IMR-90 (cell line): ENCODE data around the gene ITSN2. TPM values are rescaled to one million over a fixed set of nuclear protein-coding genes. Genes with fewer than 3 reads are reported as not detected.

Experiments
- ATAC-seq: fragments of 200-7000 bp; cut with Tn5 transposase; 2 replicates; pipeline ENCODE4 v1.9.1; 2020; ENCODE audit warnings: low read depth, mild to moderate bottlenecking, moderate library complexity
- BruUV-seq: library from RNA; stranded (reverse); fragments of 400-500 nt; replicated peaks from 2 replicates; lab custom pipeline; 2021; lab: Mats Ljungman, UMichigan
- CTCF ChIA-PET: fragments of 300-600 bp; formaldehyde crosslinking; extraction: SDS; loops from one replicate; lab custom pipeline; 2021; ENCODE audit warnings: antibody characterized with exemption; lab: Yijun Ruan, JAX
- POLR2A ChIA-PET: fragments of 300-600 bp; sonication (Branson Sonifier 250); formaldehyde crosslinking; loops from one replicate; lab custom pipeline; 2022; ENCODE audit warnings: antibody characterized with exemption; ENCODE audit not compliant: unreplicated experiment; lab: Charles Lee
- DNase-seq: peaks from one replicate; pipeline ENCODE4 v3.0.0; 2013
- H2AFZ ChIP-seq: replicated peaks from 2 replicates; pipeline ENCODE3; 2013; ENCODE audit warnings: low read length, mild to moderate bottlenecking; ENCODE audit not compliant: poor library complexity
- H2AK5ac ChIP-seq: 2 replicates; pipeline ENCODE4 v1.6.1; 2013; ENCODE audit warnings: low read depth, low read length, inconsistent platforms
- H2AK9ac ChIP-seq: replicated peaks from 2 replicates; pipeline ENCODE3; 2013; ENCODE audit warnings: mild to moderate bottlenecking, low read depth, low read length, moderate library complexity; ENCODE audit not compliant: poor library complexity
- H2BK120ac ChIP-seq: 2 replicates; pipeline ENCODE4 v1.6.1; 2013; ENCODE audit warnings: low read depth, low read length, inconsistent platforms
- H2BK15ac ChIP-seq: 3 replicates; pipeline ENCODE4 v1.6.1; 2013; ENCODE audit warnings: low read depth, low read length, inconsistent platforms
- H2BK20ac ChIP-seq: 2 replicates; pipeline ENCODE4 v1.6.1; 2013; ENCODE audit warnings: low read depth, mild to moderate bottlenecking, inconsistent platforms, low read length, moderate library complexity
- H2BK5ac ChIP-seq: 2 replicates; pipeline ENCODE4 v1.6.1; 2013; ENCODE audit warnings: mild to moderate bottlenecking, low read depth, low read length, inconsistent platforms; ENCODE audit not compliant: poor library complexity, severe bottlenecking
- H3K14ac ChIP-seq: replicated peaks from 2 replicates; pipeline ENCODE4 v1.6.1; 2013; ENCODE audit warnings: low read depth, low read length, inconsistent platforms
- H3K18ac ChIP-seq: 2 replicates; pipeline ENCODE4 v1.6.1; 2013; ENCODE audit warnings: low read depth, low read length, control low read depth
- H3K23ac ChIP-seq: 2 replicates; pipeline ENCODE4 v1.6.1; 2013; ENCODE audit warnings: low read depth, low read length, inconsistent platforms
- H3K27ac ChIP-seq: 2 replicates; pipeline ENCODE4 v1.5.1; 2013; ENCODE audit warnings: mild to moderate bottlenecking, control low read depth, low read length; ENCODE audit not compliant: insufficient read depth
- H3K27me3 ChIP-seq: 2 replicates; pipeline ENCODE4 v1.6.1; 2013; ENCODE audit warnings: low read length; ENCODE audit not compliant: control insufficient read depth, insufficient read depth
- H3K36me3 ChIP-seq: 2 replicates; pipeline ENCODE4 v1.6.1; 2013; ENCODE audit warnings: low read length, mixed read lengths; ENCODE audit not compliant: control insufficient read depth, insufficient read depth
- H3K4ac ChIP-seq: 2 replicates; pipeline ENCODE4 v1.6.1; 2013; ENCODE audit warnings: low read depth, low read length, inconsistent platforms
- H3K4me1 ChIP-seq: 2 replicates; pipeline ENCODE4 v1.6.1; 2013; ENCODE audit warnings: low read length, mixed read lengths; ENCODE audit not compliant: control insufficient read depth, insufficient read depth
- H3K4me2 ChIP-seq: 2 replicates; pipeline ENCODE4 v1.6.1; 2013; ENCODE audit warnings: low read depth, mild to moderate bottlenecking, control low read depth, low read length, moderate library complexity
- H3K4me3 ChIP-seq: 2 replicates; pipeline ENCODE4 v1.5.1; 2013; ENCODE audit warnings: low read depth, mild to moderate bottlenecking, control low read depth, low read length, moderate library complexity; ENCODE audit not compliant: insufficient read depth
- H3K56ac ChIP-seq: 2 replicates; pipeline ENCODE4 v1.6.1; 2013; ENCODE audit warnings: low read length, inconsistent platforms; ENCODE audit not compliant: insufficient read depth; ENCODE audit errors: extremely low read depth
- H3K79me1 ChIP-seq, 2 experiments: 2 replicates each; pipeline ENCODE4 v1.6.1; 2013; ENCODE audit warnings: low read length in 2 of 2, inconsistent platforms in 1 of 2, low read depth in 1 of 2
- H3K9ac ChIP-seq: 2 replicates; pipeline ENCODE4 v1.6.1; 2013; ENCODE audit warnings: low read depth, low read length, control low read depth
- H3K9me1 ChIP-seq: 2 replicates; pipeline ENCODE4 v1.6.1; 2013; ENCODE audit warnings: low read length, inconsistent platforms; ENCODE audit not compliant: insufficient read depth
- H3K9me3 ChIP-seq: 2 replicates; pipeline ENCODE4 v1.6.1; 2013; ENCODE audit warnings: low read length; ENCODE audit not compliant: control insufficient read depth, insufficient read depth
- H4K20me1 ChIP-seq: 2 replicates; pipeline ENCODE4 v1.6.1; 2013; ENCODE audit warnings: low read length, inconsistent platforms; ENCODE audit not compliant: insufficient read depth
- H4K5ac ChIP-seq: 2 replicates; pipeline ENCODE4 v1.6.1; 2013; ENCODE audit warnings: mild to moderate bottlenecking, low read depth, low read length, control low read depth
- H4K8ac ChIP-seq, 2 experiments: 2 replicates each; pipeline ENCODE4 v1.6.1; 2013; ENCODE audit warnings: low read depth in 2 of 2, low read length in 2 of 2, control low read depth in 1 of 2, inconsistent platforms in 1 of 2
- H4K91ac ChIP-seq: 2 replicates; pipeline ENCODE4 v1.6.1; 2013; ENCODE audit warnings: low read depth, low read length, inconsistent platforms; ENCODE audit not compliant: insufficient read depth
- BHLHE40 ChIP-seq: fragments of 150-350 bp; IDR thresholded peaks from 2 replicates; pipeline ENCODE4 v1.6.1; 2016; ENCODE audit warnings: mild to moderate bottlenecking, low read depth, low read length
- CEBPB ChIP-seq: IDR thresholded peaks from 2 replicates; pipeline ENCODE4 v1.6.1; 2012; ENCODE audit warnings: low read depth, low read length, improper control_type of control experiment
- CHD1 ChIP-seq: IDR thresholded peaks from 2 replicates; pipeline ENCODE4 v1.6.1; 2012; ENCODE audit warnings: low read depth, low read length, improper control_type of control experiment
- FOS ChIP-seq: fragments of 150-350 bp; IDR thresholded peaks from 2 replicates; pipeline ENCODE4 v1.6.1; 2016; ENCODE audit warnings: low read depth, low read length
- MAFK ChIP-seq: IDR thresholded peaks from 2 replicates; pipeline ENCODE4 v1.6.1; 2012; ENCODE audit warnings: low read depth, low read length, improper control_type of control experiment
- MAZ ChIP-seq: IDR thresholded peaks from 2 replicates; pipeline ENCODE4 v1.6.1; 2012; ENCODE audit warnings: low read depth, mild to moderate bottlenecking, low read length, improper control_type of control experiment, moderate library complexity, borderline replicate concordance
- MXI1 ChIP-seq: IDR thresholded peaks from 2 replicates; pipeline ENCODE4 v1.6.1; 2012; ENCODE audit warnings: low read depth, mild to moderate bottlenecking, low read length, moderate library complexity, borderline replicate concordance
- NFE2L2 ChIP-seq: fragments of 150-350 bp; IDR thresholded peaks from 2 replicates; pipeline ENCODE4 v1.6.1; 2016; ENCODE audit warnings: low read depth, mild to moderate bottlenecking, low read length
- POLR2A ChIP-seq: IDR thresholded peaks from 2 replicates; pipeline ENCODE4 v1.6.1; 2012; ENCODE audit warnings: mild to moderate bottlenecking, low read depth, low read length
- RAD21 ChIP-seq: IDR thresholded peaks from 2 replicates; pipeline ENCODE4 v1.6.1; 2012; ENCODE audit warnings: low read length, improper control_type of control experiment
- RCOR1 ChIP-seq: IDR thresholded peaks from 2 replicates; pipeline ENCODE4 v1.6.1; 2012; ENCODE audit warnings: mild to moderate bottlenecking, low read length, improper control_type of control experiment; ENCODE audit not compliant: insufficient replicate concordance
- RFX5 ChIP-seq: IDR thresholded peaks from 2 replicates; pipeline ENCODE4 v1.8.0; 2012; ENCODE audit warnings: low read depth, mild to moderate bottlenecking, low read length, moderate library complexity
- SMC3 ChIP-seq: fragments of 150-350 bp; IDR thresholded peaks from 2 replicates; pipeline ENCODE4 v1.6.1; 2016; ENCODE audit warnings: low read depth, mild to moderate bottlenecking, antibody characterized with exemption, low read length, moderate library complexity
- WGBS, 2 experiments: methylation state at CpG; one replicate each; pipeline versions ENCODE4 v1.1.5 to v1.1.7; 2013; ENCODE audit warnings: missing lambda C conversion rate in 2 of 2; ENCODE audit not compliant: insufficient read length in 1 of 2; ENCODE audit errors: extremely low coverage in 2 of 2; 5-methylcytosine and 5-hydroxymethylcytosine counted together
- dilution Hi-C: fragments of 300-500 bp; cut with HindIII; formaldehyde crosslinking; loops from one replicate; pipeline ENCODE4 v1.14.3; 2018; ENCODE audit warnings: low sequenced_read_pairs; ENCODE audit not compliant: unreplicated experiment
- in situ Hi-C: fragments of 300-500 bp; cut with MboI; formaldehyde crosslinking; loops from 3 replicates; pipeline ENCODE4 v1.14.3; 2019; ENCODE audit warnings: low sequenced_read_pairs, inconsistent platforms, mixed read lengths
- intact Hi-C: fragments of 100-400 bp; cut with micrococcal nuclease; formaldehyde crosslinking; loops from 2 replicates; pipeline ENCODE4 v1.10.0; 2022
- polyA plus RNA-seq, 3 experiments: library from polyadenylated mRNA; depleted of rRNA; stranded (reverse); fragments of >200 nt; gene quantifications; 2 replicates each; pipeline ENCODE4 v1.2.3, GENCODE V29; 2012; ENCODE audit warnings: low replicate concordance in 1 of 3
- total RNA-seq: library from RNA; depleted of rRNA; stranded (reverse); fragments of >200 nt; gene quantifications from 2 replicates; pipeline ENCODE4 v1.2.3, GENCODE V29; 2012
- TF ChIP-seq, protein P1 (sequence below): fragments of 150-350 bp; IDR thresholded peaks from 2 replicates; pipeline ENCODE4 v1.6.1; 2016; ENCODE audit warnings: low read depth, mild to moderate bottlenecking, low read length, moderate library complexity, borderline replicate concordance
- TF ChIP-seq, protein P2 (sequence below): conservative IDR thresholded peaks from 2 replicates; pipeline ENCODE4 v1.5.1; 2012; ENCODE audit warnings: mild to moderate bottlenecking, low read depth, low read length, improper control_type of control experiment
- TF ChIP-seq, protein P3 (sequence below): fragments of 150-350 bp; IDR thresholded peaks from 2 replicates; pipeline ENCODE4 v1.6.1; 2017; ENCODE audit warnings: mild to moderate bottlenecking, antibody characterized with exemption, low read length, low read depth

ITSN2 gene
- total and polyA plus RNA-seq, 2 of the 4 experiments (the other 2 are of a cell fraction): 10.7 to 17.2 TPM

DNA sequence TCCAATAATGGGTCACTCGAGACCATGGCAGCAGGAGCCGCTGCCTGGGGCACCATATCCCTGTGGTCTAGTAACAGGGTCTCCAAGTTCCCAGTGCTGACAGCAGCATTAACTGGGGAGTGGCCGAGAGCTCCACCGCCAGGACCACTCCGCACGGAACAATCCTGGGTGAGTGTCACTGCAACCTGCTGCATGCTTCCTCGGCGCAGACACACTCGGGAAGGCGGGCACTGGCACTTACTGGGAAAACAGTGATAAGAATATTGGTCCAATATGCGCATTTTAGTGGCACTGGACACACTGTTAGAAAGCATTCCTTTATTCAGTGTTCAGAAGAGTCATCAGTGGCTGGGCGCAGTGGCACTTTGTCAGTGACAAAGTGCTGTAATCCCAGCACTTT is 155.8 kb downstream of the ITSN2 start:
- Histone ChIP-seq H2BK15ac (no peak overlapping the region), H3K18ac (no peak overlapping the region), H3K23ac (no peak overlapping the region), H2AFZ (no peak overlapping the region), H4K20me1 (no peaks in the 10 kb centered on the region; the same call in 1 of the 2 replicates), H4K5ac (no peak overlapping the region), H2BK120ac (no peak overlapping the region), H3K9me3 (no peaks in the 10 kb centered on the region), H3K27ac (no peak overlapping the region), H3K9me1 (no peaks in the 10 kb centered on the region; the same call in 1 of the 2 replicates), H3K4me1 (no peaks in the 10 kb centered on the region), H3K56ac (no peak overlapping the region), H2BK5ac (no peak overlapping the region), H2BK20ac (no peak overlapping the region), H2AK5ac (no peak overlapping the region), H3K4me3 (no peak overlapping the region), H3K9ac (no peak overlapping the region), H4K91ac (no peak overlapping the region), H2AK9ac (no peak overlapping the region), H3K79me1 (no peaks in the 10 kb centered on the region), H3K4me2 (no peak overlapping the region), H3K36me3 (peaks cover 25% of the 10 kb centered on the region), H3K27me3 (no peaks in the 10 kb centered on the region), H4K8ac (no peak overlapping the region), H3K4ac (no peak overlapping the region), H3K14ac (no peak overlapping the region)
- in situ Hi-C loops (no loop called here), dilution Hi-C loops (no loop called here), intact Hi-C loops (no loop called here)
- TF ChIP-seq RFX5: no peak
- TF ChIP-seq, protein P1, sequence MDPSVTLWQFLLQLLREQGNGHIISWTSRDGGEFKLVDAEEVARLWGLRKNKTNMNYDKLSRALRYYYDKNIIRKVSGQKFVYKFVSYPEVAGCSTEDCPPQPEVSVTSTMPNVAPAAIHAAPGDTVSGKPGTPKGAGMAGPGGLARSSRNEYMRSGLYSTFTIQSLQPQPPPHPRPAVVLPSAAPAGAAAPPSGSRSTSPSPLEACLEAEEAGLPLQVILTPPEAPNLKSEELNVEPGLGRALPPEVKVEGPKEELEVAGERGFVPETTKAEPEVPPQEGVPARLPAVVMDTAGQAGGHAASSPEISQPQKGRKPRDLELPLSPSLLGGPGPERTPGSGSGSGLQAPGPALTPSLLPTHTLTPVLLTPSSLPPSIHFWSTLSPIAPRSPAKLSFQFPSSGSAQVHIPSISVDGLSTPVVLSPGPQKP: no peak
- TF ChIP-seq, protein P2, sequence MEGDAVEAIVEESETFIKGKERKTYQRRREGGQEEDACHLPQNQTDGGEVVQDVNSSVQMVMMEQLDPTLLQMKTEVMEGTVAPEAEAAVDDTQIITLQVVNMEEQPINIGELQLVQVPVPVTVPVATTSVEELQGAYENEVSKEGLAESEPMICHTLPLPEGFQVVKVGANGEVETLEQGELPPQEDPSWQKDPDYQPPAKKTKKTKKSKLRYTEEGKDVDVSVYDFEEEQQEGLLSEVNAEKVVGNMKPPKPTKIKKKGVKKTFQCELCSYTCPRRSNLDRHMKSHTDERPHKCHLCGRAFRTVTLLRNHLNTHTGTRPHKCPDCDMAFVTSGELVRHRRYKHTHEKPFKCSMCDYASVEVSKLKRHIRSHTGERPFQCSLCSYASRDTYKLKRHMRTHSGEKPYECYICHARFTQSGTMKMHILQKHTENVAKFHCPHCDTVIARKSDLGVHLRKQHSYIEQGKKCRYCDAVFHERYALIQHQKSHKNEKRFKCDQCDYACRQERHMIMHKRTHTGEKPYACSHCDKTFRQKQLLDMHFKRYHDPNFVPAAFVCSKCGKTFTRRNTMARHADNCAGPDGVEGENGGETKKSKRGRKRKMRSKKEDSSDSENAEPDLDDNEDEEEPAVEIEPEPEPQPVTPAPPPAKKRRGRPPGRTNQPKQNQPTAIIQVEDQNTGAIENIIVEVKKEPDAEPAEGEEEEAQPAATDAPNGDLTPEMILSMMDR: no peak
- TF ChIP-seq BHLHE40: no peak
- no peak for TF ChIP-seq CEBPB
- TF ChIP-seq CHD1: no peak
- TF ChIP-seq POLR2A: no peak
- no peak for TF ChIP-seq MAZ
- TF ChIP-seq, protein P3, sequence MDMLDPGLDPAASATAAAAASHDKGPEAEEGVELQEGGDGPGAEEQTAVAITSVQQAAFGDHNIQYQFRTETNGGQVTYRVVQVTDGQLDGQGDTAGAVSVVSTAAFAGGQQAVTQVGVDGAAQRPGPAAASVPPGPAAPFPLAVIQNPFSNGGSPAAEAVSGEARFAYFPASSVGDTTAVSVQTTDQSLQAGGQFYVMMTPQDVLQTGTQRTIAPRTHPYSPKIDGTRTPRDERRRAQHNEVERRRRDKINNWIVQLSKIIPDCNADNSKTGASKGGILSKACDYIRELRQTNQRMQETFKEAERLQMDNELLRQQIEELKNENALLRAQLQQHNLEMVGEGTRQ: no peak
- TF ChIP-seq SMC3: no peak
- no peak for TF ChIP-seq MXI1
- no peak for TF ChIP-seq NFE2L2
- TF ChIP-seq MAFK: no peak
- TF ChIP-seq FOS: no peak
- TF ChIP-seq RCOR1: no peak
- no peak for TF ChIP-seq RAD21
- ATAC-seq (no peak), DNase-seq (no peak)
- ChIA-PET CTCF (no interaction called here), POLR2A (no interaction called here)
- WGBS, 2 experiments: 100% methylated on average over 5 of the region's 12 CpGs; no CpG with 5 or more reads in 1 of the 2 experiments
- no TSS peak for BruUV-seq
